ENCODE results near the gene IVL. TPM values are rescaled to one million over a fixed set of nuclear protein-coding genes. Genes with fewer than 3 reads are reported as not detected.

Gene IVL
- polyA plus RNA-seq, 1 of the 3 experiments (the other 2 are of a cell fraction) = 0.64 TPM

GRCh38 chr1:152884966-152885624 is 23.3 kb upstream of the IVL start:
- CTCF ChIA-PET = interaction anchor here (2.9 kb wide), 1 partner anchor 15 kb away, joined by 11 read pairs; no protein-coding TSS in a partner anchor

More at GRCh38 chr1:152884966-152885624, 23.3 kb upstream of the IVL start:
- Histone ChIP-seq H3K27ac (ENCODE audit: low read depth in 2 of 2, low read length in 1 of 2) (peak overlapping the region in 1 of 2 experiments; percentile 89; a peak in 2 of 4 replicates), H3K4me3 (ENCODE audit: low read depth in 2 of 2, low read length in 1 of 2) (peak overlapping the region in 1 of 2 experiments; percentile 25; a peak in 1 of 4 replicates), H2AFZ (ENCODE audit: low read depth) (peak overlapping the region; percentile 49), H3K27me3 (ENCODE audit: insufficient read depth) (no peaks in the 10 kb centered on the region), H3K9me3 (no peaks in the 10 kb centered on the region), H3K4me1 (ENCODE audit: control insufficient read depth in 1 of 2, insufficient read depth in 2 of 2, low read depth in 1 of 2, low read length in 1 of 2) (peaks cover 0 to 32% of the 10 kb centered on the region in 2 experiments; a peak in 2 of 4 replicates), H3K79me2 (ENCODE audit: insufficient read depth) (no peaks in the 10 kb centered on the region), H4K20me1 (ENCODE audit: insufficient read depth) (no peaks in the 10 kb centered on the region), H3K9me2 (no peaks in the 10 kb centered on the region), H3K4me2 (peak overlapping the region; percentile 66), H3K36me3 (replicated peaks in 1 of 2; ENCODE audit: control insufficient read depth in 1 of 2, insufficient read depth in 2 of 2, low read length in 1 of 2) (no peaks in the 10 kb centered on the region), H3F3A (replicated peaks; ENCODE audit: insufficient read depth) (peaks cover 22% of the 10 kb centered on the region), H3K9ac (peak overlapping the region; percentile 24; the same call in 1 of the 2 replicates)
- DNase-seq = no peak
- WGBS (ENCODE audit: low lambda C conversion rate) = 15% methylated on average over 4 of the region's 4 CpGs
- TF ChIP-seq USF1 (IDR thresholded peaks at IDR 0.05; ENCODE audit: borderline replicate concordance, low read depth) (no peak), MAX (IDR thresholded peaks at IDR 0.05; ENCODE audit: low read depth) (no peak), IRF3 (IDR thresholded peaks at IDR 0.05; ENCODE audit: low read depth, low read length) (no peak), NFIC (IDR thresholded peaks at IDR 0.05; ENCODE audit: borderline replicate concordance) (peak; percentile 53), FOSL2 (IDR thresholded peaks at IDR 0.05; ENCODE audit: borderline replicate concordance, low read depth) (peak; percentile 51; the same call in 1 of the 2 replicates), CTCF (IDR thresholded peaks at IDR 0.05) (no peak), PBX3 (IDR thresholded peaks at IDR 0.05) (0 out of 2 replicates have a peak, but pooled peaks have one; percentile 4), GATA2 (CRISPR knock-in tag; IDR thresholded peaks at IDR 0.05) (no peak), TCF12 (IDR thresholded peaks at IDR 0.05) (peak; percentile 26; the same call in 1 of the 2 replicates), RCOR1 (IDR thresholded peaks at IDR 0.05; ENCODE audit: low read length) (no peak), TAF1 (IDR thresholded peaks at IDR 0.05; ENCODE audit: borderline replicate concordance, low read depth, low read length) (no peak), USF2 (IDR thresholded peaks at IDR 0.05; ENCODE audit: borderline replicate concordance, low read depth, low read length) (no peak), JUND (IDR thresholded peaks at IDR 0.05) (0 out of 2 replicates have a peak, but pooled peaks have one; percentile 35)
- POLR2A ChIA-PET = no interaction called here
